HCT116 (cell line): Measurements from ENCODE around the gene RAP1GAP2. TPM values are rescaled to one million over a fixed set of nuclear protein-coding genes. Genes with fewer than 3 reads are reported as not detected.

Experiments
- ATAC-seq: fragments of 200-7000 bp; cut with Tn5 transposase; 2 replicates; pipeline ENCODE4 v1.9.1; 2020; ENCODE audit warnings: mild to moderate bottlenecking, moderate library complexity
- BruUV-seq: library from RNA; stranded (reverse); fragments of 400-500 nt; replicated peaks from 2 replicates; lab custom pipeline; 2021; lab: Mats Ljungman, UMichigan
- CTCF ChIA-PET: fragments of 300-600 bp; sonication (Branson Sonifier 250); formaldehyde crosslinking; loops from one replicate; lab custom pipeline; 2021; ENCODE audit warnings: antibody characterized with exemption; lab: Charles Lee
- POLR2A ChIA-PET: fragments of 300-600, 350-600 bp; sonication (Branson Sonifier 250); formaldehyde crosslinking; loops from one replicate; lab custom pipeline; 2021; ENCODE audit warnings: antibody characterized with exemption; lab: Charles Lee
- RAD21 ChIA-PET, 2 experiments: fragments of 300-600 bp; sonication (Branson Sonifier 250); formaldehyde crosslinking; loops; one replicate each; lab custom pipeline; 2023; ENCODE audit warnings: low total read pairs in 2 of 2; ENCODE audit not compliant: uncharacterized antibody in 2 of 2, unreplicated experiment in 2 of 2, low non-redundant PET in 1 of 2; lab: Charles Lee
- DNase-seq: peaks from one replicate; pipeline ENCODE4 v3.0.0-alpha.2; 2010; ENCODE audit warnings: low read depth, low spot score
- H2AFZ ChIP-seq: fragments of 200-600 bp; shearing (Covaris generic), sonication (generic); 2 replicates; pipeline ENCODE4 v1.6.1; 2017; ENCODE audit warnings: low read depth, mixed run types, mixed read lengths, antibody characterized with exemption, low read length; ENCODE audit not compliant: poor library complexity, severe bottlenecking
- H3K27ac ChIP-seq: 2 replicates; pipeline ENCODE4 v1.5.1; 2012; ENCODE audit warnings: low read depth, low read length
- H3K27me3 ChIP-seq: fragments of 200-600 bp; sonication (generic); 2 replicates; pipeline ENCODE4 v1.6.1; 2016; ENCODE audit warnings: mixed run types, low read length, mixed read lengths; ENCODE audit not compliant: insufficient read depth
- H3K36me3 ChIP-seq, 2 experiments: fragments of 200-500 bp in 1 of 2; fragments of 200-600 bp in 1 of 2; sonication (Bioruptor generic) in 1 of 2; sonication (generic) in 1 of 2; 2 replicates each; pipeline versions ENCODE4 v1.5.1 to v1.6.1; 2014 to 2016; ENCODE audit warnings: low read length in 2 of 2, inconsistent platforms in 1 of 2, mixed read lengths in 1 of 2, mixed run types in 1 of 2; ENCODE audit not compliant: insufficient read depth in 2 of 2, control insufficient read depth in 1 of 2
- H3K4me1 ChIP-seq, 2 experiments: fragments of 200-600 bp in 1 of 2; sonication (generic) in 1 of 2; 2 replicates each; pipeline versions ENCODE4 v1.5.1 to v1.6.1; 2012 to 2017; ENCODE audit warnings: low read length in 2 of 2, inconsistent platforms in 1 of 2, mild to moderate bottlenecking in 1 of 2, mixed read lengths in 1 of 2, mixed run types in 1 of 2, moderate library complexity in 1 of 2; ENCODE audit not compliant: insufficient read depth in 2 of 2, control insufficient read depth in 1 of 2
- H3K4me2 ChIP-seq: fragments of 200-600 bp; sonication (generic); 2 replicates; pipeline ENCODE4 v1.6.1; 2017; ENCODE audit warnings: mixed run types, low read length, mixed read lengths
- H3K4me3 ChIP-seq, 2 experiments: fragments of 200-600 bp in 1 of 2; sonication (generic) in 1 of 2; replicated peaks in 1 of 2; 2 replicates each; pipeline ENCODE4 v1.5.1; 2011 to 2016; ENCODE audit warnings: low read length in 2 of 2, control low read depth in 1 of 2, low read depth in 1 of 2, mild to moderate bottlenecking in 1 of 2, mixed read lengths in 1 of 2, mixed run types in 1 of 2
- H3K79me2 ChIP-seq: fragments of 200-600 bp; sonication (generic); 2 replicates; pipeline ENCODE4 v1.6.1; 2017; ENCODE audit warnings: mild to moderate bottlenecking, mixed run types, low read length, moderate library complexity, mixed read lengths; ENCODE audit not compliant: insufficient read depth
- H3K9ac ChIP-seq: fragments of 200-600 bp; sonication (generic); 2 replicates; pipeline ENCODE4 v1.6.1; 2016; ENCODE audit warnings: low read length, mixed read lengths
- H3K9me2 ChIP-seq: fragments of 200-600 bp; sonication (generic), shearing (Covaris generic); 2 replicates; pipeline ENCODE4 v1.6.1; 2017; ENCODE audit warnings: mixed run types, mild to moderate bottlenecking, moderate library complexity; ENCODE audit not compliant: insufficient read depth
- H3K9me3 ChIP-seq, 2 experiments: fragments of 200-500 bp in 1 of 2; fragments of 200-600 bp in 1 of 2; sonication (Bioruptor generic) in 1 of 2; sonication (generic) in 1 of 2; 2 replicates each; pipeline ENCODE4 v1.6.1; 2014 to 2017; ENCODE audit warnings: low read length in 2 of 2, mixed read lengths in 2 of 2, inconsistent platforms in 1 of 2, low read depth in 1 of 2, mild to moderate bottlenecking in 1 of 2, mixed run types in 1 of 2, moderate library complexity in 1 of 2; ENCODE audit not compliant: control insufficient read depth in 1 of 2, insufficient read depth in 1 of 2
- H4K20me1 ChIP-seq: fragments of 200-600 bp; sonication (generic), shearing (Covaris generic); 2 replicates; pipeline ENCODE4 v1.6.1; 2017; ENCODE audit warnings: mixed run types, mild to moderate bottlenecking, moderate library complexity; ENCODE audit not compliant: insufficient read depth
- CTCF ChIP-seq, 3 experiments: fragments of 200-600 bp in 1 of 3; sonication (generic) in 1 of 3; IDR thresholded peaks in 2 of 3; conservative IDR thresholded peaks in 1 of 3; 2 replicates each; pipeline ENCODE4 v1.5.1; 2012 to 2017; ENCODE audit warnings: low read depth in 2 of 3, low read length in 2 of 3, antibody characterized with exemption in 1 of 3, borderline replicate concordance in 1 of 3, control low read depth in 1 of 3, mild to moderate bottlenecking in 1 of 3, mixed read lengths in 1 of 3, mixed run types in 1 of 3, moderate library complexity in 1 of 3; ENCODE audit not compliant: insufficient read depth in 1 of 3
- EGR1 ChIP-seq: IDR thresholded peaks from 2 replicates; pipeline ENCODE4 v1.6.1; 2012; ENCODE audit warnings: low read depth
- ELF1 ChIP-seq: IDR thresholded peaks from 2 replicates; pipeline ENCODE4 v1.6.1; 2012; ENCODE audit warnings: low read depth, borderline replicate concordance
- EZH2 ChIP-seq: fragments of 200-600 bp; sonication (generic); IDR thresholded peaks from 2 replicates; pipeline ENCODE4 v1.6.1; 2017; ENCODE audit warnings: antibody characterized with exemption, mixed run types
- FOSL1 ChIP-seq: IDR thresholded peaks from 2 replicates; pipeline ENCODE4 v1.6.1; 2012; ENCODE audit warnings: low read depth
- POLR2A ChIP-seq: IDR thresholded peaks from 2 replicates; pipeline ENCODE4 v1.7.0; 2011; ENCODE audit warnings: borderline replicate concordance; ENCODE audit not compliant: insufficient read depth, insufficient read length; ENCODE audit errors: extremely low read depth
- POLR2AphosphoS5 ChIP-seq: IDR thresholded peaks from 2 replicates; pipeline ENCODE4 v1.6.1; 2011; ENCODE audit warnings: mild to moderate bottlenecking, low read depth, low read length, moderate library complexity
- RAD21 ChIP-seq: IDR thresholded peaks from 2 replicates; pipeline ENCODE4 v1.6.1; 2012; ENCODE audit warnings: low read depth, mild to moderate bottlenecking
- SIN3A ChIP-seq: IDR thresholded peaks from 2 replicates; pipeline ENCODE4 v1.6.1; 2012; ENCODE audit warnings: low read depth
- SP1 ChIP-seq: IDR thresholded peaks from 2 replicates; pipeline ENCODE4 v1.6.1; 2012; ENCODE audit warnings: low read depth
- ZBTB33 ChIP-seq: IDR thresholded peaks from 2 replicates; pipeline ENCODE4 v1.6.1; 2011; ENCODE audit warnings: mild to moderate bottlenecking, low read length, moderate library complexity; ENCODE audit not compliant: insufficient replicate concordance; ENCODE audit errors: extremely low read depth
- ZNF274 ChIP-seq: fragments of 200-500 bp; sonication (Bioruptor generic); IDR thresholded peaks from 2 replicates; pipeline ENCODE4 v1.6.1; 2014; ENCODE audit warnings: mild to moderate bottlenecking, low read depth, low read length, inconsistent platforms
- intact Hi-C: fragments of 100-400 bp; cut with micrococcal nuclease; formaldehyde crosslinking; loops from 2 replicates; pipeline ENCODE4 v1.10.0; 2022
- total RNA-seq: library from RNA; stranded (reverse); gene quantifications from one replicate; pipeline ENCODE4 v1.2.1, GENCODE V29; 2021; ENCODE audit not compliant: unreplicated experiment

RAP1GAP2 gene
- total RNA-seq, 1 experiment from 2014 or later: 54.6 TPM

- ChIA-PET CTCF (interaction anchor here (0.6 to 1.3 kb wide), 2 partner anchors 14 to 28 kb away, joined by 3 to 5 read pairs; no protein-coding TSS in a partner anchor), POLR2A (no interaction called here), RAD21 (no interaction called here)
- H3K4me3 ChIP-seq: no peak overlapping the region
- no peak overlapping the region for H3K27ac ChIP-seq
- DNase-seq (no peak), ATAC-seq (no peak)
- no TSS peak for BruUV-seq
- no peaks in the 10 kb centered on the region for H3K36me3 ChIP-seq
- H3K9me3 ChIP-seq: no peaks in the 10 kb centered on the region
- H4K20me1 ChIP-seq: no peaks in the 10 kb centered on the region
- H3K4me1 ChIP-seq: peaks cover 0 to 13% of the 10 kb centered on the region in 2 experiments; a peak in 2 of 4 replicates
- H3K9me2 ChIP-seq: no peaks in the 10 kb centered on the region
- no peak for TF ChIP-seq EZH2
- TF ChIP-seq FOSL1: no peak
- no peak for TF ChIP-seq SP1
- no peak for TF ChIP-seq POLR2AphosphoS5
- TF ChIP-seq ZNF274: no peak
- no peak for TF ChIP-seq EGR1
- TF ChIP-seq ELF1: no peak
- TF ChIP-seq SIN3A: no peak
- TF ChIP-seq RAD21: no peak
- no peak for TF ChIP-seq ZBTB33
- no peak for TF ChIP-seq CTCF (IDR thresholded peaks at IDR 0.05 in 2 of 3, conservative IDR thresholded peaks at IDR 0.05 in 1 of 3; ENCODE audit: borderline replicate concordance in 1 of 3, insufficient read depth in 1 of 3, low read depth in 2 of 3, low read length in 2 of 3)
- TF ChIP-seq POLR2A: no peak
- intact Hi-C loops: no loop called here
- no peaks in the 10 kb centered on the region for H3K27me3 ChIP-seq
- no peaks in the 10 kb centered on the region for H3K79me2 ChIP-seq
- H2AFZ ChIP-seq: no peak overlapping the region
- H3K4me2 ChIP-seq: no peak overlapping the region
- no peak overlapping the region for H3K9ac ChIP-seq
These were observed 67.0 kb downstream of the RAP1GAP2 start for GRCh38 chr17:2863204-2863603.
